ENCODE data around the gene PLXNA4. TPM values are rescaled to one million over a fixed set of nuclear protein-coding genes. Genes with fewer than 3 reads are reported as not detected.

The PLXNA4 gene
- total RNA-seq, 1 experiment from 2014 or later = 0.81 TPM

- no peaks in the 10 kb centered on the region for H3K36me3 Mint-ChIP-seq
- CTCF ChIA-PET = no interaction called here
Observed at GRCh38 chr7:132149436-132150304, 426.6 kb downstream of the PLXNA4 start.

DNA sequence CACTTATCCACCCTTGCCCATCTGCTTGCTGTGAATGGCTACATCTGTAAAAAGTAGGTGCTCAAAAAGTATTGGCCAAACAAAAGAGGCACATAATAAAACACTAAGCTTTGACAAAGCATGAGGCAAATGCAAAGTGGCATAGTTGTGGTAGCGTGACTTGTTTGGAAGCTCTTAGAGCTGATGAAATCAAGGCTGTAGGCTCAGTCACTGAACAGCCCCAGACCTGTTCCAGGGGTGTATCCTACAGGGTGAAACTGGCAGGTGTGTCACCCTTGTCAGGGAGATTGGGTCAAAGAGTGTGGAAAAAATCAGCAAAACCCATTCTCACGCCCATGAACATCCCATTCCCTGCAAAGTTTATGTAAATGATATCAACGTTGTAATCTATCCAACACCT is 427.4 kb downstream of the PLXNA4 start:
- H3K36me3 Mint-ChIP-seq = no peaks in the 10 kb centered on the region
- 0 out of 2 replicates have a peak, but pooled peaks cover under 1% of the 10 kb centered on the region for H3K4me1 Mint-ChIP-seq
- H3K27ac Mint-ChIP-seq = no peak overlapping the region
- H3K4me3 Mint-ChIP-seq = no peak overlapping the region
- no peak for ATAC-seq
- ChIA-PET POLR2A (no interaction called here), CTCF (no interaction called here)
- TF ChIP-seq, protein P1, sequence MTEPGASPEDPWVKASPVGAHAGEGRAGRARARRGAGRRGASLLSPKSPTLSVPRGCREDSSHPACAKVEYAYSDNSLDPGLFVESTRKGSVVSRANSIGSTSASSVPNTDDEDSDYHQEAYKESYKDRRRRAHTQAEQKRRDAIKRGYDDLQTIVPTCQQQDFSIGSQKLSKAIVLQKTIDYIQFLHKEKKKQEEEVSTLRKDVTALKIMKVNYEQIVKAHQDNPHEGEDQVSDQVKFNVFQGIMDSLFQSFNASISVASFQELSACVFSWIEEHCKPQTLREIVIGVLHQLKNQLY (CRISPR knock-in tag; IDR thresholded peaks at IDR 0.05) = no peak
- TF ChIP-seq TP53 (CRISPR knock-in tag; IDR thresholded peaks at IDR 0.05) (no peak), SP1 (CRISPR knock-in tag; conservative IDR thresholded peaks at IDR 0.05) (no peak), ZNF263 (CRISPR knock-in tag; IDR thresholded peaks at IDR 0.05; ENCODE audit: low read depth) (no peak), FOXK1 (CRISPR knock-in tag; IDR thresholded peaks at IDR 0.05) (no peak), USF1 (CRISPR knock-in tag; IDR thresholded peaks at IDR 0.05) (no peak), TCF7 (CRISPR knock-in tag; IDR thresholded peaks at IDR 0.05; ENCODE audit: low read depth) (no peak), ZNF416 (CRISPR knock-in tag; IDR thresholded peaks at IDR 0.05) (no peak), JAZF1 (CRISPR knock-in tag; IDR thresholded peaks at IDR 0.05) (no peak), OVOL2 (CRISPR knock-in tag; IDR thresholded peaks at IDR 0.05; ENCODE audit: borderline replicate concordance) (no peak), ESRRA (CRISPR knock-in tag; IDR thresholded peaks at IDR 0.05; ENCODE audit: borderline replicate concordance) (no peak), RORB (CRISPR knock-in tag; IDR thresholded peaks at IDR 0.05) (no peak), ATF3 (CRISPR knock-in tag; conservative IDR thresholded peaks at IDR 0.05) (no peak), ELF4 (CRISPR knock-in tag; IDR thresholded peaks at IDR 0.05; ENCODE audit: low read depth) (no peak)
- TF ChIP-seq, protein P2, sequence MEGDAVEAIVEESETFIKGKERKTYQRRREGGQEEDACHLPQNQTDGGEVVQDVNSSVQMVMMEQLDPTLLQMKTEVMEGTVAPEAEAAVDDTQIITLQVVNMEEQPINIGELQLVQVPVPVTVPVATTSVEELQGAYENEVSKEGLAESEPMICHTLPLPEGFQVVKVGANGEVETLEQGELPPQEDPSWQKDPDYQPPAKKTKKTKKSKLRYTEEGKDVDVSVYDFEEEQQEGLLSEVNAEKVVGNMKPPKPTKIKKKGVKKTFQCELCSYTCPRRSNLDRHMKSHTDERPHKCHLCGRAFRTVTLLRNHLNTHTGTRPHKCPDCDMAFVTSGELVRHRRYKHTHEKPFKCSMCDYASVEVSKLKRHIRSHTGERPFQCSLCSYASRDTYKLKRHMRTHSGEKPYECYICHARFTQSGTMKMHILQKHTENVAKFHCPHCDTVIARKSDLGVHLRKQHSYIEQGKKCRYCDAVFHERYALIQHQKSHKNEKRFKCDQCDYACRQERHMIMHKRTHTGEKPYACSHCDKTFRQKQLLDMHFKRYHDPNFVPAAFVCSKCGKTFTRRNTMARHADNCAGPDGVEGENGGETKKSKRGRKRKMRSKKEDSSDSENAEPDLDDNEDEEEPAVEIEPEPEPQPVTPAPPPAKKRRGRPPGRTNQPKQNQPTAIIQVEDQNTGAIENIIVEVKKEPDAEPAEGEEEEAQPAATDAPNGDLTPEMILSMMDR (IDR thresholded peaks at IDR 0.05) = no peak
- TF ChIP-seq, protein P3, sequence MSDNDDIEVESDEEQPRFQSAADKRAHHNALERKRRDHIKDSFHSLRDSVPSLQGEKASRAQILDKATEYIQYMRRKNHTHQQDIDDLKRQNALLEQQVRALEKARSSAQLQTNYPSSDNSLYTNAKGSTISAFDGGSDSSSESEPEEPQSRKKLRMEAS (CRISPR knock-in tag; IDR thresholded peaks at IDR 0.05) = no peak
- no peak for DNase-seq (ENCODE audit: low spot score)
- H3K9me3 Mint-ChIP-seq = no peaks in the 10 kb centered on the region
- H3K27me3 Mint-ChIP-seq (ENCODE audit: low read depth) = peaks cover 5% of the 10 kb centered on the region

More at GRCh38 chr7:132149436-132150304, 426.6 kb downstream of the PLXNA4 start:
- Mint-ChIP-seq H3K27me3 (ENCODE audit: low read depth) (peaks cover 5% of the 10 kb centered on the region), H3K27ac (no peak overlapping the region), H3K9me3 (no peaks in the 10 kb centered on the region), H3K4me3 (no peak overlapping the region), H3K4me1 (peaks cover 8% of the 10 kb centered on the region)
- POLR2A ChIA-PET = no interaction called here
- ATAC-seq = no peak
- TF ChIP-seq, protein P4, sequence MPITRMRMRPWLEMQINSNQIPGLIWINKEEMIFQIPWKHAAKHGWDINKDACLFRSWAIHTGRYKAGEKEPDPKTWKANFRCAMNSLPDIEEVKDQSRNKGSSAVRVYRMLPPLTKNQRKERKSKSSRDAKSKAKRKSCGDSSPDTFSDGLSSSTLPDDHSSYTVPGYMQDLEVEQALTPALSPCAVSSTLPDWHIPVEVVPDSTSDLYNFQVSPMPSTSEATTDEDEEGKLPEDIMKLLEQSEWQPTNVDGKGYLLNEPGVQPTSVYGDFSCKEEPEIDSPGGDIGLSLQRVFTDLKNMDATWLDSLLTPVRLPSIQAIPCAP (CRISPR knock-in tag; IDR thresholded peaks at IDR 0.05) = no peak
- TF ChIP-seq, protein P5, sequence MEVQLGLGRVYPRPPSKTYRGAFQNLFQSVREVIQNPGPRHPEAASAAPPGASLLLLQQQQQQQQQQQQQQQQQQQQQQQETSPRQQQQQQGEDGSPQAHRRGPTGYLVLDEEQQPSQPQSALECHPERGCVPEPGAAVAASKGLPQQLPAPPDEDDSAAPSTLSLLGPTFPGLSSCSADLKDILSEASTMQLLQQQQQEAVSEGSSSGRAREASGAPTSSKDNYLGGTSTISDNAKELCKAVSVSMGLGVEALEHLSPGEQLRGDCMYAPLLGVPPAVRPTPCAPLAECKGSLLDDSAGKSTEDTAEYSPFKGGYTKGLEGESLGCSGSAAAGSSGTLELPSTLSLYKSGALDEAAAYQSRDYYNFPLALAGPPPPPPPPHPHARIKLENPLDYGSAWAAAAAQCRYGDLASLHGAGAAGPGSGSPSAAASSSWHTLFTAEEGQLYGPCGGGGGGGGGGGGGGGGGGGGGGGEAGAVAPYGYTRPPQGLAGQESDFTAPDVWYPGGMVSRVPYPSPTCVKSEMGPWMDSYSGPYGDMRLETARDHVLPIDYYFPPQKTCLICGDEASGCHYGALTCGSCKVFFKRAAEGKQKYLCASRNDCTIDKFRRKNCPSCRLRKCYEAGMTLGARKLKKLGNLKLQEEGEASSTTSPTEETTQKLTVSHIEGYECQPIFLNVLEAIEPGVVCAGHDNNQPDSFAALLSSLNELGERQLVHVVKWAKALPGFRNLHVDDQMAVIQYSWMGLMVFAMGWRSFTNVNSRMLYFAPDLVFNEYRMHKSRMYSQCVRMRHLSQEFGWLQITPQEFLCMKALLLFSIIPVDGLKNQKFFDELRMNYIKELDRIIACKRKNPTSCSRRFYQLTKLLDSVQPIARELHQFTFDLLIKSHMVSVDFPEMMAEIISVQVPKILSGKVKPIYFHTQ (CRISPR knock-in tag; IDR thresholded peaks at IDR 0.05) = no peak
- no peak for TF ChIP-seq ZNF396 (CRISPR knock-in tag; IDR thresholded peaks at IDR 0.05; ENCODE audit: borderline replicate concordance)
- DNase-seq (ENCODE audit: low spot score) = no peak

All from WTC11 (cell line).